RCC 7860 (cell line): ENCODE measurements around the gene EPHA10.
"Not testable (repeated sequence)": the region's sequence is repeated elsewhere in the genome, so short reads cannot be mapped to it uniquely, and the experiment has no call there.

Experiments
- DNase-seq: peaks from one replicate; pipeline ENCODE4 v3.0.0-alpha.2; 2015; ENCODE audit warnings: low spot score
- FAIRE-seq: peaks from 2 replicates; lab custom pipeline; 2012; peaks lifted over from hg19 to GRCh38; lab: Jason Lieb, UNC

Gene EPHA10

GRCh38 chr1:37776946-37777516, 12.1 kb upstream of the EPHA10 start:
- DNase-seq (no peak), FAIRE-seq (no peak)

GRCh38 chr1:37771440-37771839, 6.5 kb upstream of the EPHA10 start:
- FAIRE-seq, DNase-seq: not testable (repeated sequence)

GRCh38 chr1:37767488-37767887, 2.6 kb upstream of the EPHA10 start:
- DNase-seq, result no peak
- no peak for FAIRE-seq

- FAIRE-seq, result no peak
- no peak for DNase-seq
Observed at GRCh38 chr1:37765916-37766664, 1.2 kb upstream of the EPHA10 start.

- DNase-seq (no peak), FAIRE-seq (no peak)
Observed at GRCh38 chr1:37764414-37764825, 500 bp downstream of the EPHA10 start.

GRCh38 chr1:37763791-37764413, 1.0 kb downstream of the EPHA10 start:
- DNase-seq, result no peak
- FAIRE-seq, result no peak

- no peak for FAIRE-seq
- DNase-seq, result no peak
Observed at GRCh38 chr1:37762516-37762915, 2.4 kb downstream of the EPHA10 start.

- DNase-seq (no peak), FAIRE-seq (no peak)
Observed at GRCh38 chr1:37761416-37762095, 3.4 kb downstream of the EPHA10 start.

- FAIRE-seq, result no peak
- no peak for DNase-seq
Observed at GRCh38 chr1:37759451-37759850, 5.5 kb downstream of the EPHA10 start.

GRCh38 chr1:37755951-37756560, 8.9 kb downstream of the EPHA10 start:
- no peak for FAIRE-seq
- no peak for DNase-seq

- DNase-seq (no peak), FAIRE-seq (no peak)
Observed at GRCh38 chr1:37755290-37755689, 9.6 kb downstream of the EPHA10 start.

GRCh38 chr1:37753473-37754321, 11.2 kb downstream of the EPHA10 start:
- FAIRE-seq, result no peak
- DNase-seq, result no peak

- no peak for DNase-seq
Observed at GRCh38 chr1:37752583-37753471, 12.1 kb downstream of the EPHA10 start.

GRCh38 chr1:37752213-37752582, 12.7 kb downstream of the EPHA10 start:
- FAIRE-seq, result no peak
- no peak for DNase-seq

More at GRCh38 chr1:37752583-37753471, 12.1 kb downstream of the EPHA10 start:
- no peak for FAIRE-seq

- FAIRE-seq (no peak), DNase-seq (no peak)
Observed at GRCh38 chr1:37748565-37748964, 16.4 kb downstream of the EPHA10 start.

GRCh38 chr1:37746806-37747205, 18.1 kb downstream of the EPHA10 start:
- no peak for DNase-seq
- no peak for FAIRE-seq

GRCh38 chr1:37741662-37742061, 23.3 kb downstream of the EPHA10 start:
- DNase-seq, result no peak
- no peak for FAIRE-seq

GRCh38 chr1:37741130-37741529, 23.8 kb downstream of the EPHA10 start:
- DNase-seq (peak; percentile 51), FAIRE-seq (no peak)

GRCh38 chr1:37739222-37739621, 25.7 kb downstream of the EPHA10 start:
- DNase-seq (peak; percentile 63), FAIRE-seq (peak; percentile 58)
